Activated T-helper 1 cell treated with anti-CD3 and anti-CD28 coated beads, Interleukin-2, amount 50 U/mL, for 16 hours (primary cell): ENCODE data around the gene JPT2.

Experiments used
- DNase-seq, 2 donors: peaks; one replicate each; pipeline ENCODE4 v3.0.0-alpha.2; 2020; ENCODE audit warnings: low read depth in 1 of 2, low spot score in 1 of 2

JPT2 gene

DNA sequence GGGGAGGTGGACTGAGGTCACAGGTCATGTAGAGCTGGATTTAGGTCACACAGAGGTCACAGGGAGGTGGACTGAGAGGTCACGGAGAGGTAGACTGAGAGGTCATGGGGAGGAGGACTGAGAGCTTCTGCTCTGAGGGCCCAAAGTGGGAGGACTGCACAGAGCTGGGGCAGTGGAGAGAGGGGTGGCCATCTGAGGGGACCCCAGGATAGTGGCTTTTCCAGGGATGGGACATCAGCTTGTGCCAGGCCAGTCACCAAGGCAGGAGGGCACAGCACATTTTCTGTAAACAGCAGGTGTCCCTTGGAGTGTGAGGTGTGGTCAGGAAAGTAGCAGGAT is 26.1 kb upstream of the JPT2 start:
- DNase-seq: no peak

DNA sequence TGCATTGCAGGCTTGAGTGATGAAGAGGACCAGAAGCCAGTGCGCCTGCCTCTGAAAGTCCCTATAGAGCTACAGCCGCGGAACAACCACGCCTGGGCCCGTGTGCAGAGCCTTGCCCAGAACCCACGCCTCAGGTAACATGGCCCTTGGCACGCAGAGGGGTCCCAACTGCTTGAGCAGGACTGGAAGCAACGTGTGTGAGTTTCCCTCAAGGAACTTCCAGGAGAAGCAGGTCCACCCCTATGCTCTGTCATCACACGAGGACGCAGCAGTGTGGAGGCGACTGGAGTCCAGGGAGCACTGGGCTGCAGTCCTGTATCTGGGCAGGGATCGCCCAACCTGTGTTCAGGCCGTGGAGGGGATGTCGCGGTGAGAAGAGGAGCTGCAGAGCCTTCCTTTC is 25.1 kb upstream of the JPT2 start:
- DNase-seq: no peak

DNA sequence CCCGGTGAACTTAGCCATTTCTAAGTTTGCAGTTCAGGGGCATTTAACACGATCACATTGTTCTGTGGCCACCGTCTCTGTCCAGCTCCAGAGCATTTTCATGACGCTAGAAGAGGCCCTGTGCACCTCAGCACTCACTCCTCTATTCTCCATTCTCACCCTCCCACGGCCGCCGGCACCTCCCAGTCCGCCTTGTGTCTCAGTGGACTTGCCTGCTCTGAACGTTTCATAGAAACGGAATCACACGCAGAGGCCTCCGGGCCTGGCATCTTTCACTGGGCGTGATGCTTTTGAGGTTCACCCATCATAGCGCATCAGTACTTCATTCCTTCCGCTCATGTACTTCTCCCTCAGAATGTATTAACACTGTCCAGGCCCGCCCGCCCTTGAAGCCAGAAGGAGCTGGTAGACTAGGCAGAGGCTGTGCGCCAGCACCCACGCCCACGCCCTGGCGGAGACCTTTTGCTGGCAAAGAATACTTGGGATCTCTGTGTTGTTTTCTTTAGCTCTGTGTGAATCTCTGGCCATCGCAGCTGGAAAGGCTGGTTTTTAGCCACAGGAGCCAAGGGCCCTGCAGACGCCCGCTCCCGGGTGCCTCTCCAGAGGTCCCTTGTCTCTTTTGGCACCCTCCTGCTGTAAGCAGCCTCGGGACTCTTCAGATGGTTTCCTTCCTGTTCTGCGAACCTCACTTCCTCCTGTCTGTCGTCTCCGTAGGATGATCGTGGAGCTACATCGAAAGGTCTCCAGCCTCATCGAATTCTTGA is 23.4 kb upstream of the JPT2 start:
- no peak for DNase-seq

DNA sequence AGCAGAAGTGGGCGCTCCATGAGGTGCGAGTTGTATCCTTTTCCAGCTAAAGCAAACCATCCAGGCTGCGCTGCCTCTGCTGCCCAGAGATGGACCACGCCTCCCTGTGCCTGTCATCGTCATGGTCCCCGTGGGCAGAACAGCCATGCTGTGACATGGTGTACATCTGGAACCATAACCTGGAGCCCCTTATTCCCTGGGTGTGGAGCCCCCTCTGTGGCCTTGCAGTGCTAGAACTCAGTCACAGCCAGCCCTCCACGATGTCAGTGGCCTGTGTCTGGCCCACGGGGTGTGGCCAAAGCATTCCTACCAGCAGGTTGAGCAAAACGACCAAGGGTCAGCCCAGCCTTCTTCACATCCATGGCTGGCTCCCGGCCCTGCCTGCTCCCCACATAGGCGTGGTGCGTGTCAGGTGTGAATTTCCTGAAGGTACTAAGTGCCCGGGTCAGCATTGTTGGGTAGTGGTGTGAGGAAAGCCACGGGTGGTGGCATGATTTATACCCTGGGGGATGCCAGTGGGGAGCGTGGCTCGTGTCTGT is 22.7 kb upstream of the JPT2 start:
- DNase-seq: no peak

DNA sequence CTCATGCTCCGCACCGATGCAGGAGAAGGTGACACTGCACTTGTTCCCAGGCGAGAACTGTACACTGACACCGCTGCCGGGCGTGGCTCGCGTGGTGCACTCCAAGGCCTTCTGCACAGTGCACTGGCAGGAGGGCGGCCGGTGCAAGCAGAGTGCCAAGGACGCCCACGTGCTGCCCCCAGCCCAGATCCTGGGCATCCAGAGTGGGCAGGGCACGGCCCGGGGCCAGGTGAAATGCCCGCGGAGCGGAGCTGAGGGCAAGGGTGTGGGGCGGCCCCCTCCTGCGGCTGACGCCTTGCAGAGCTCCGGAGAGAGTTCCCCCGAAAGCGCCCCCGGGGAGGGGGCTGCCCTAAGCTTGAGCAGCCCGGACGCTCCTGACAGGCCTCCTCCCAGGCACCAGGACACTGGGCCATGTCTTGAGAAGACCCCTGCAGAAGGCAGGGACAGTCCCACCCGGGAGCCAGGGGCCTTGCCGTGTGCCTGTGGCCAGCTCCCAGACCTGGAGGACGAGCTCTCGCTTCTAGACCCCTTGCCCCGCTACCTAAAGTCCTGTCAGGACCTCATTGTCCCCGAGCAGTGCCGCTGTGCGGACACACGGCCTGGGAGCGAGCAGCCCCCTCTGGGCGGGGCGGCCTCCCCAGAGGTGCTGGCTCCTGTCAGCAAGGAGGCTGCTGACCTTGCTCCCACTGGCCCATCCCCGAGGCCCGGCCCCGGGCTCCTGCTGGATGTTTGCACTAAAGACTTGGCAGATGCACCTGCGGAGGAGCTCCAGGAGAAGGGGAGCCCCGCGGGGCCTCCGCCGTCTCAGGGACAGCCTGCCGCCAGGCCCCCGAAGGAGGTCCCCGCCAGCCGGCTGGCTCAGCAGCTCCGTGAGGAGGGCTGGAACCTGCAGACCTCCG is 21.9 kb upstream of the JPT2 start:
- no peak for DNase-seq

DNA sequence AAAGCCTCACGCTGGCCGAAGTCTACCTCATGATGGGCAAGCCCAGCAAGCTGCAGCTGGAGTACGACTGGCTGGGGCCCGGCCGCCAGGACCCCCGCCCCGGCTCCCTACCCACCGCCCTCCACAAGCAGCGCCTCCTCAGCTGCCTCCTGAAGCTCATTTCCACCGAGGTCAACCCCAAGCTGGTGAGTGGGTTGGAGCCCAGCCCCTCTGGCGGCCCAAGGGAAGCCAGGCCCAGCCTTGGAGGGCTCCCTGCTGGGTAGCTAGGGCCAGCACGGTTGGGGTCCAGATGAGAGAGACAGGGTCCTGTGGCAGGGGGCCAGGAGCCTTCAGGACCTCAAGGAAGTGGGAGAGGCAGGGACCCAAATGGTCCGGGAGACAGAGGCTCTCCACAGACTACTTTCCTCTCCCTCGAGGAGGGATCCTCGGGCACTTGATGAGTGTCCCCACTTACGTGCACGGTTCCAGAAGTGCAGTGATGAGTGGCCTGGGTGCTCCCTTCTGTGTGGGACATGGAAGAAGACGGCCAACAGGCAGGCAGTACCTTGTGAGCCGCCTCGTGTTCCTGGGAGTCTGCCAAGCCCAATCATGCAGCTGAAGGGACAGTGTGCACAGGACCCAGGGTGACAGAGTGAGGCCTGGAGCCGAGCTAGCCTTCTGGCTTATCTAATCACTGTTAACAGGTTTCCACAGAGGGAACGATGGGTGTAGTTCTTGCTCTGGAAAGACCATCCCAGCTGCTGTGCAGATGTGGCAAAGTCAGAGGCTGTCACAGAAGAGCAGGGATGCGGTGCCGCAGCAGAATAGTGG is 21.1 kb upstream of the JPT2 start:
- DNase-seq: no peak

DNA sequence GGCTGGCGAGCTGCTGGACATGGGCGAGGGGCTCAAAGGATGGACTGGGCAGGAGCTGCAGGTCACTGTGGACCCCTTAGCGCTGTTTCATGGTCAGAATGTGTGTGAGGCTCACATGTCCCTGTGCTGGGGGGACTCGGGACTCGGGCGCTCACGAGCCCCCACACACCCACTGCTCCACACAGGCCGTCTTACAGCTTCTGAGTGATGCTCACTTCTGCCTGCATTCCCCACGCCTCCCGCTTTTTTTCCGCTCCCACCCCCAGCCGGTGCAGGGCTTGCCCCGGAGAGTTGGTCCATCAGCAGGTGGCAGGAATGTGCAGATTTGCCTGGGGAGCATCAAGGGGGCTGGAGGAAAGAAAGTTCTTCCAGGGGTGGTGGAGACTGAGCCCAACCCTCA is 20.2 kb upstream of the JPT2 start:
- DNase-seq: no peak

DNA sequence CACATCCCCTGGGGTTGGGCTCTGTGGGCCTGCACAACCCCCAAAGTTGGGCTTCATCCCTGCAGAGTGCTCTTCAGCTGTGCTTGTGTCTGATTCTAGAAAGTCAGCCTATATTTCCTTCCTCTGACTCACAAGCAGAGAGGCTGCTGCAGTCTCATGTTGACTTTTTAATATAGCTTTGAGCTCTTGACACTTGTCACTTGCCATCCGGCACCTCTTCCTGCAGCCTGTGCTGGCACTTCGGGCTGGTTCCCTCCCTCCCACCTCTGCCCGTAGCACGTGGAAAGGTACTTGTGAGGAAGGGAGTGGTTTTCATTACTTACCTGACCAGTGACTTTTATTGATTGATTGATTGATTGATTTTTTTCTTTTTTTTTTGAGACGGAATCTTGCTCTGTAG is 19.0 kb upstream of the JPT2 start:
- DNase-seq: no peak

DNA sequence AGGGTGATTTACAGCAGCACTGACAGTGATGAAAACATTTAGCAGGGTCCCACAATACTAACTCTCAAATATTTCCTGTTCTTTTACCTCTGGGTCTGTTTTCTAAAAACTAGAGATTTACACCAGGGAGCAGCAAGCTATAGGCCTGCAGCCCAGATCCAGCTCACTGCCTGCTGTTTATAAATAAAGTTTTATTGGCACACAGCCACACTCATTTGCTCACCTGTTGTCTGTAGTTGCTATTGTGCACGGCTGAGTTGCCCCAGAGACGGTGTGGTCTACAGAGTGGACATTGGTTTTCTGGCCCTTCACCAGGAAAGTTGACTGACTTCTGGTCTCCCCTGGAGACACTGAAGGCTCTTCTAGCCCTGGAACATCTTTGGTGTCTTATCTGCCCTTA is 16.3 kb upstream of the JPT2 start:
- no peak for DNase-seq

DNA sequence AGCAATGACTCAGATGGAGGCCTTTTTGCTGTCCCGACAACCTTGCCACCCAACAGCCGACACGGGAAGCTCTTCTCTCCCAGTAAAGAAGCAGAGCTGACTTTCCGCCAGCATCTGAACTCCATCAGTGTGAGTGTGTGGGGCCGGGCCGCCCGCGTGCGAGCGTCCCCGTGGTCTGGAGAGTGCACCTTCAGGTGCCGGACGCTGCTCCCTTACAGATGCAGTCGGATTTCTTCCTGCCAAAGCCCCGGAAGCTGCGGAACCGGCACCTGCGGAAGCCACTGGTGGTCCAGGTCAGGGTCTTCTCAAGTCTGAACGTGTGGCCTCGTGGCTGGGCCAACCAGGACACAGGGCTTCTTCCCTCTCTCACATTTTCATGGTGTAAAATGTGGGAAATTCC is 15.5 kb upstream of the JPT2 start:
- DNase-seq: no peak

DNA sequence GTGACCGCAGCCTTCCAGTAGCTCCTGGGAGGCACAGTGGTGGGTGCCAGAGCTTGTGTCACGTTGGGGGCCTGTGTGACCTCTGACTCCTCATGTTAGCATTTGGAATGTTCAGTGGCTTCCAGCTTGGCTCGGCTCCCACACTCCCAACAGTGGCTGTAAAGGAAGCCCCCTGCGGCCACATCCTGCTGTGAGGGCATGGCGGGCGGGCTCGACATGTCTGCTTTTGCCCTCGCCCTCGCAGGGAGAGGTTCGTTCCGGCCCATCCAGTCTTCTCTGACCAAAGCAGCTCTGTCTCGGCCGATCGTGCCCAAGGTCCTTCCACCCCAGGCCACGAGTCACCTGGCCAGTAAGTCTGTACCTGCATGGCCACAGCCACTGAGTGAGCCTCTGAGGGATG is 12.2 kb upstream of the JPT2 start:
- no peak for DNase-seq

DNA sequence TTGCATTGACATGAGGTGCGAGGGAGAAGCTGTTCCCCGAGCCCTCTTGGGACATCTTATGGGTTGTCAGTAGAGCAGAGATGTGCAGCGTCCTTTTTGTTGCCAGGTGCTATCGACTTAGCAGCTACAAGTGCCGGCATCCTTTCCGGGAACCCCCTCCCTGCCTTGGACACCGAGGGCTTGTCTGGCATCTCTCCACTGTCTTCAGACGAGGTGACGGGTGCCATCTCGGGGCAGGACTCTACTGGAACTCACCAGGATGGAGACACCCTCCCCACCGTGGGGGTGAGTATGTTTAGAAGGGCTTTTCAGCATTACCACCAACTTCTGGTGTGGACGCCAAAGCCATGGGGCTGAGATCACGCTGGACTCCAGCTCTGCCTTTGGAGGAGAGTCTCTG is 11.8 kb upstream of the JPT2 start:
- DNase-seq: no peak

DNA sequence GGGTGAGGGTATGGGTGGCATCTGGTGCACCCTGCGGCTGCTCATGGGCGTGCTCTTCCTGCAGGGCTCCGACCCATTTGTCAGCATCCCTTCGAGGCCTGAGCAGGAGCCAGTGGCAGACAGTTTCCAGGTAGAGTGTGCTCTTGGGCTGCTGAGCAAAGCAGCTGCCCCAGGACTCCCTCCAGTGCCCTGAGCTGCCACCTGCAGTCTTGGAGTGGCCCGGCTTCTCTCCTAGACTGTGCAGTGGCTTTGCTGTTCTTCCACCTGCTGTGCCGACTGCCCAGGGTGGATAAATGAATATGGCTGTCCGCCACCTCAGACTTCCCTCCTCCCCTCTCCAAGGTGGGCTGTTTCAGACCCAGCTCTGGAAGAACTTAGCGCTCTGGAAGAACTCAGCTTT is 10.8 kb upstream of the JPT2 start:
- no peak for DNase-seq

DNA sequence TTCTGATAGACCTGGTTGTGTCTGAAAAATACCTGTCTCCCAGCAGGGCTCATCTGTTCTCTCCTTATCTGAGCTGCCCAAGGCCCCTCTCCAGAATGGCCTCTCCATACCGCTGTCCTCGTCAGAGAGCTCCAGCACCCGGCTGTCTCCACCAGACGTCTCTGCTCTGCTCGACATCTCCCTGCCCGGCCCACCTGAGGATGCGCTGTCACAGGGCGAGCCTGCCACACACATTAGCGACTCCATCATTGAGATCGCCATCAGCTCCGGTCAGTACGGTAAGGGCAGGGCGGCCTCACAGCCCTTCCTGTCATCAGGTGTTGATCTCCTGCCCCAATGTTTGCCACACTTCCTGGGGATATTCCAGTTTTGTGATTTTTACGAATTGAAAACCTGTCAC is 10.2 kb upstream of the JPT2 start:
- no peak for DNase-seq

DNA sequence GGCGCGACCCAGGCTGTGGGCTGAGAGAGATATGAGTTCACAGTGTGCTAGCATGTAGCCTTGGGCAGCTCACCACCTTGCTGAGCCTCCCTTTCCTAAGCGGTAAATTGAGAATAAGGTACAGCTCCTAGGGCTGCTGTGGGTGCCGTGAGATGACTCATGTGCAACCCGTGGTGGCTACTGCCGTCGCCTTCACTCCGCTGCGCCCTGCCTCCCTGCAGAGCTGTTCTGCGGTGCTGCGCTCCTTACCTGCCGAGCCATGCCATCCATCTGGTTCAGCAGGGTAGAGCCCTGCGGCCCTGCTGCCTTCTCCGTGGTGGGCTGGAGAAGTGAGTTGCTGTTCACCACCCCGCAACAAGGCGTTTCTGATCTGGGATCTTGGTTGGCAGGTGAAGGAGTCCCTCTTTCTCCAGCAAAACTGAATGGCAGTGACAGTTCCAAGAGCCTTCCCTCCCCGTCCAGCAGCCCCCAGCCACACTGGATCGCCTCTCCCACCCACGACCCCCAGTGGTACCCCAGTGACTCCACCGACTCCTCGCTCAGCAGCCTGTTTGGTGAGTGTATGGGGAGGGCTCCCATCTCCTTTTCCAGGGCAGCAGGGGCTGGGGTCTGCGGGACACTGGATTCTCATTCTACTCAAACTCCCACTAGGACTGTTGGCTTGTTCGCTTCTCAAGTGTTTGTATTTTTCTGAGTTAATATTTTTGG is 9.3 kb upstream of the JPT2 start:
- no peak for DNase-seq

DNA sequence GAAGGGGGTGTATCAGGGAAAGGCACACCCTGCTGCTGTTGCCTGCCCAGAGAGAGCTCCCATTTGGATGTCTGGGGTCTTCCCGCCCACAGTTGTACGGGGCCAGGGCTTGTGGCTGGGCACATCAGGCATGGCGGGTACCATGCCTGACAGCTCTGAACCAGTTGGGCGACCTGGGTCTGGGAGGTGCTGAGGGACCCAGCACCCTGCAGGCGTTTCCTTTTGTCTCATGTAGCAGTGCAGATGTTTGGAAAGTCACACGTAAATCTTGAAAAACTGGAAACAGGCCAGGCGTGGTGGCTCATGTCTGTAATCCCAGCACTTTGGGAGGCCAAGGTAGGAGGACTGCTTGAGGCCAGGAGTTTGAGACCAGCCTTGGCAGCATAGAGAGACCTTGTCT is 8.4 kb upstream of the JPT2 start:
- no peak for DNase-seq

DNA sequence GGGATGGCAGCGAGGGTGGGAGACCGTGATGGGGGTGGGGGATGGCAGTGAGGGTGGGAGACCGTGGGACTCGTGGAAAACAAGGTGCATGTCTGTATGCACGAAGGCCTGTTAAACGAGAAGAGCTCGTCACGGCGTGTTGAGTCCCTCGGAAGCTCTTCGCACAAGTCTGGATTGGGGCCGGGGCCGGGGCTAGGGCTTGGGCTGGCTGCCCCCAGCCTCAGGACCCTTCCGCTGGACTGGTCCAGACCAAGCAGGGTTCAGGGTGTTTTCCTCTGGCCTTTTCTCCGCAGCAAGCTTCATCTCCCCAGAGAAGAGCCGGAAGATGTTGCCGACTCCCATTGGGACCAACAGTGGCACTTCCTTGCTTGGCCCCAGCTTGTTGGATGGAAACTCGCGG is 7.7 kb upstream of the JPT2 start:
- DNase-seq: no peak

DNA sequence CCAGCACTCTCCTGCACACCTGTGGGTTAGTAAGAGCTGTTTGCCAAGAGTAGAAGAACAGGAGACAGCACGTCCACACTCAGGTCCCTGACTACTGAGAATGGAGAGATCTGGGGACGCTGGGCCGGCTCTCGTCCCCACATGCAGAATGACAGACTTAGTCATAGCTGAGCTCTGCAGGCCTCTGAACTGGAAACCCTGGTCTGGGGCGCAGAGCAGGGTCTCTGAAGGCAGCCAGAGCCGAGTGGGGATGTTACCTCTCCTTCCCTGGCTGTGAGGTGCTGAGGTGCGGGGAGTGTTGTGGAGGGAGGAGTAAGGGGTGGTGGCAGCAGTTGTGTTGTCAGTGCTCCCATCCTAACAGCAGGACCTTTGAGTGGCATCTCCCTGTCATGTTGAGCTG is 7.2 kb upstream of the JPT2 start:
- DNase-seq: no peak

DNA sequence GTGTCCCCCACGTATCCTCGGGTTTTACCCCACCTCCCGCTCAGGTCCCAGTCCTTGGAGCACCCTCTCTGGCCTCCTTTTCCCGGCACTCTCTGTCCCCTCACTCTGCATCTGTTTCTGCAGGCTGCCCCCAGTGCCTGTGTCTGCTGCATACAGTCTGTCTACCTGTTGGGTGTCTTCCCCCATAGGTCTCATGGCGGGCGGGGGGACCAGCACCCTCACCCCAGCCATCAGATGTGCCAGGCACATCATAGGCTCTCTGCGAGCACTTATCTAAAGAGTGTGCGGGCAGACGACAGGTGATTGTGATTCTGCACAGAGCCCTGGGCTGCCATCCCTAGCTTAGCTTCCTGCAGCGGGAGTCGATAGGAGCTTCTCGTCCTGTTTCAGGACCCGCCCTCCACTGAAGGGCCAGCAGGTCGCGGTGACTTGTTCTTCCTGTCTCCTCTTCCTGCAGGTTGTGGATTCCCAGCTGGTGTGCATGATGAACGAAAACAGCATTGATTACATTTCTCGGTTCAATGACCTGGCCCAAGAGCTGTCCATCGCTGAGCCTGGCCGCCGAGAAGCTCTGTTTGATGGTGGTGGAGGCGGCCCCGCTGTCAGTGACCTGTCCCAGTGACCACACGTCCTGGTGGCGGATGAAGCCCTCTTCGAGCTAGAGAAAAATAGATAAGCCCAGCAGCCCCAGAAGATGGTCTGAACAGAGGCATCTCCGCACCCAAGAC is 4.5 kb upstream of the JPT2 start:
- DNase-seq: no peak

DNA sequence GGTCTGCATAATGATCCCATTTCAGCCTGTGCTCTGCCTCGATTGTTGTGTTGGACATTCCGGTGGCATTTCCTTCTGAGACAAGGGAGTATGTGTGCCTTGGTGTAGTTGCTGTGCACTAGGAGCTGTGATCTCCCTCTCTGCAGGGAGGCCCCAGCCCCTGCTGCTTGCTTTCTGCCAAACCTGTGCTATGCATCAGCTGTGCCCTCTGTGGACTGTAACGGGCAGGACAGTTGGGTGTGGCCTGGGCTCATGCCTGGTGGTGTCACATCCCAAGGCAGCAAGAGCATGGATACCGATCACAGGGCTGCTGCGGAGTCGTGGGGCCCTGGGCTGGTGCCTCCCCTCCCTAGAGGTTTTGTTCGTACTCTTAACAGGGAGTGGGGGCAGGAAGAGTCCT is 3.8 kb upstream of the JPT2 start:
- DNase-seq: no peak
